ENCODE measurements around the gene MRO. TPM values are rescaled to one million over a fixed set of nuclear protein-coding genes. Genes with fewer than 3 reads are reported as not detected.
"Not testable (repeated sequence)": the region's sequence is repeated elsewhere in the genome, so short reads cannot be mapped to it uniquely, and the experiment has no call there.

The MRO gene
- total RNA-seq, 1 donor from 2014 or later, result not detected

GRCh38 chr18:50790241-50790640, 29.6 kb downstream of the MRO start:
- no peak for TF ChIP-seq CTCF (conservative IDR thresholded peaks at IDR 0.05; ENCODE audit: low read depth, low read length)
- DNase-seq (ENCODE audit: low read depth), result no peak

GRCh38 chr18:50788284-50788683, 31.5 kb downstream of the MRO start:
- no peak for DNase-seq (ENCODE audit: low read depth)
- no peak for TF ChIP-seq CTCF (conservative IDR thresholded peaks at IDR 0.05; ENCODE audit: low read depth, low read length)
- no peak overlapping the region for H3K4me3 ChIP-seq (ENCODE audit: low read depth, low read length)

More at GRCh38 chr18:50790241-50790640, 29.6 kb downstream of the MRO start:
- no peak overlapping the region for H3K4me3 ChIP-seq (ENCODE audit: low read depth, low read length)

- no peak overlapping the region for H3K4me3 ChIP-seq (ENCODE audit: low read depth, low read length)
- no peak for TF ChIP-seq CTCF (conservative IDR thresholded peaks at IDR 0.05; ENCODE audit: low read depth, low read length)
- no peak for DNase-seq (ENCODE audit: low read depth)
Measured at GRCh38 chr18:50786864-50787263, 33.0 kb downstream of the MRO start.

- no peak for DNase-seq (ENCODE audit: low read depth)
- no peak for TF ChIP-seq CTCF (conservative IDR thresholded peaks at IDR 0.05; ENCODE audit: low read depth, low read length)
- H3K4me3 ChIP-seq (ENCODE audit: low read depth, low read length), result no peak overlapping the region
Measured at GRCh38 chr18:50783553-50783952, 36.3 kb downstream of the MRO start.

GRCh38 chr18:50779021-50779420, 40.8 kb downstream of the MRO start:
- not testable (repeated sequence) for H3K4me3 ChIP-seq (ENCODE audit: low read depth, low read length); DNase-seq (ENCODE audit: low read depth)

- H3K4me3 ChIP-seq (ENCODE audit: low read depth, low read length), result no peak overlapping the region
- no peak for TF ChIP-seq CTCF (conservative IDR thresholded peaks at IDR 0.05; ENCODE audit: low read depth, low read length)
- DNase-seq (ENCODE audit: low read depth), result no peak
Measured at GRCh38 chr18:50776383-50776782, 43.4 kb downstream of the MRO start.

GRCh38 chr18:50775726-50776125, 44.1 kb downstream of the MRO start:
- no peak overlapping the region for H3K4me3 ChIP-seq (ENCODE audit: low read depth, low read length)
- DNase-seq (ENCODE audit: low read depth), result no peak
- TF ChIP-seq CTCF (conservative IDR thresholded peaks at IDR 0.05; ENCODE audit: low read depth, low read length), result no peak

- no peak overlapping the region for H3K4me3 ChIP-seq (ENCODE audit: low read depth, low read length)
- no peak for TF ChIP-seq CTCF (conservative IDR thresholded peaks at IDR 0.05; ENCODE audit: low read depth, low read length)
- DNase-seq (ENCODE audit: low read depth), result no peak
Measured at GRCh38 chr18:50775207-50775606, 44.6 kb downstream of the MRO start.

Data from epithelial cell of proximal tubule (primary cell).